Type B pancreatic cell (in vitro differentiated cells): ENCODE data around the gene STXBP6. TPM values are rescaled to one million over a fixed set of nuclear protein-coding genes. Genes with fewer than 3 reads are reported as not detected.

ENCODE experiments used
- DNase-seq: peaks from one replicate; pipeline ENCODE4 v3.0.0; 2021; ENCODE audit warnings: mixed read lengths; ENCODE audit not compliant: unreplicated experiment; ENCODE audit errors: extremely low spot score
- H3K27ac Mint-ChIP-seq: 2 replicates; pipeline ENCODE4 v1.8.0; 2021; ENCODE audit warnings: mild to moderate bottlenecking, mixed read lengths
- H3K27me3 Mint-ChIP-seq: 2 replicates; pipeline ENCODE4 v1.8.0; 2021; ENCODE audit warnings: mixed read lengths
- H3K36me3 Mint-ChIP-seq: 2 replicates; pipeline ENCODE4 v1.8.0; 2021; ENCODE audit warnings: mixed read lengths
- H3K4me1 Mint-ChIP-seq: one replicate; pipeline ENCODE4 v1.8.0; 2021; ENCODE audit warnings: mixed read lengths; ENCODE audit not compliant: unreplicated experiment
- H3K4me3 Mint-ChIP-seq: 2 replicates; pipeline ENCODE4 v1.8.0; 2021; ENCODE audit warnings: mild to moderate bottlenecking, mixed read lengths
- H3K9me3 Mint-ChIP-seq: 2 replicates; pipeline ENCODE4 v1.8.0; 2021; ENCODE audit warnings: mixed read lengths
- total RNA-seq: library from RNA; stranded (reverse); gene quantifications from 2 replicates; pipeline ENCODE4 v1.2.1, GENCODE V29; 2021; ENCODE audit warnings: low replicate concordance
- TF ChIP-seq, protein P1 (sequence below): fragments of 200-600 bp; sonication (generic); conservative IDR thresholded peaks from 2 replicates; pipeline ENCODE4 v1.5.0; 2021; ENCODE audit warnings: antibody characterized with exemption, mild to moderate bottlenecking

The STXBP6 gene
- total RNA-seq, 1 donor from 2014 or later = 17.0 TPM

DNA sequence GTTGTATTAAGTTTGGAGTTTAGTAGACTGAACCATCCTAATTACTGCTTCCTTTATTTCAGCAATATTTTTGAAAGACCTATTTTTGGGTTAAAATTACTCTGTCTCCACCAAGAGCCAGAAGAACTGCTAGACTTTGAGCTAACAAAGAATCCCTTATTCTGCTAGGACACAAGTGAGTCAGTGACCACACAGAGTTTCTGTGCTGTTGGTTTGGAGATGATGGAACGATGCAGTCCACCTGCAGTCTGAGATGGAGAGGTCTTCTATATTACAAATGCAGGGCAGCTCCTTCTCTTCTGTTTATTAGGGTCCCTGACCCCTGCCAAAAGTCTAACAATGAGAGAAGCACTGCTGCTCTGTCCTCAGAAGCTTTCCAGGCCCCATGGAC is 6.7 kb upstream of the STXBP6 start:
- Mint-ChIP-seq H3K27ac (peak overlapping the region; percentile 67), H3K4me3 (no peak overlapping the region), H3K4me1 (peaks cover 5% of the 10 kb centered on the region), H3K9me3 (no peaks in the 10 kb centered on the region), H3K27me3 (peaks cover 24% of the 10 kb centered on the region), H3K36me3 (no peaks in the 10 kb centered on the region)
- no peak for DNase-seq
- TF ChIP-seq, protein P1, sequence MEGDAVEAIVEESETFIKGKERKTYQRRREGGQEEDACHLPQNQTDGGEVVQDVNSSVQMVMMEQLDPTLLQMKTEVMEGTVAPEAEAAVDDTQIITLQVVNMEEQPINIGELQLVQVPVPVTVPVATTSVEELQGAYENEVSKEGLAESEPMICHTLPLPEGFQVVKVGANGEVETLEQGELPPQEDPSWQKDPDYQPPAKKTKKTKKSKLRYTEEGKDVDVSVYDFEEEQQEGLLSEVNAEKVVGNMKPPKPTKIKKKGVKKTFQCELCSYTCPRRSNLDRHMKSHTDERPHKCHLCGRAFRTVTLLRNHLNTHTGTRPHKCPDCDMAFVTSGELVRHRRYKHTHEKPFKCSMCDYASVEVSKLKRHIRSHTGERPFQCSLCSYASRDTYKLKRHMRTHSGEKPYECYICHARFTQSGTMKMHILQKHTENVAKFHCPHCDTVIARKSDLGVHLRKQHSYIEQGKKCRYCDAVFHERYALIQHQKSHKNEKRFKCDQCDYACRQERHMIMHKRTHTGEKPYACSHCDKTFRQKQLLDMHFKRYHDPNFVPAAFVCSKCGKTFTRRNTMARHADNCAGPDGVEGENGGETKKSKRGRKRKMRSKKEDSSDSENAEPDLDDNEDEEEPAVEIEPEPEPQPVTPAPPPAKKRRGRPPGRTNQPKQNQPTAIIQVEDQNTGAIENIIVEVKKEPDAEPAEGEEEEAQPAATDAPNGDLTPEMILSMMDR = no peak

GRCh38 chr14:25055992-25056687 is 6.2 kb upstream of the STXBP6 start:
- peaks cover 5% of the 10 kb centered on the region for H3K4me1 Mint-ChIP-seq
- H3K9me3 Mint-ChIP-seq = no peaks in the 10 kb centered on the region
- TF ChIP-seq, protein P1 = no peak
- peak overlapping the region; percentile 67 for H3K27ac Mint-ChIP-seq
- H3K4me3 Mint-ChIP-seq = no peak overlapping the region
- peaks cover 28% of the 10 kb centered on the region for H3K27me3 Mint-ChIP-seq
- no peaks in the 10 kb centered on the region for H3K36me3 Mint-ChIP-seq
- DNase-seq = no peak

GRCh38 chr14:25055005-25055404 is 5.1 kb upstream of the STXBP6 start:
- Mint-ChIP-seq H3K36me3 (no peaks in the 10 kb centered on the region), H3K4me3 (no peak overlapping the region), H3K9me3 (no peaks in the 10 kb centered on the region), H3K4me1 (peaks cover 5% of the 10 kb centered on the region), H3K27me3 (peaks cover 36% of the 10 kb centered on the region), H3K27ac (no peak overlapping the region)
- no peak for DNase-seq
- TF ChIP-seq, protein P1 = no peak

DNA sequence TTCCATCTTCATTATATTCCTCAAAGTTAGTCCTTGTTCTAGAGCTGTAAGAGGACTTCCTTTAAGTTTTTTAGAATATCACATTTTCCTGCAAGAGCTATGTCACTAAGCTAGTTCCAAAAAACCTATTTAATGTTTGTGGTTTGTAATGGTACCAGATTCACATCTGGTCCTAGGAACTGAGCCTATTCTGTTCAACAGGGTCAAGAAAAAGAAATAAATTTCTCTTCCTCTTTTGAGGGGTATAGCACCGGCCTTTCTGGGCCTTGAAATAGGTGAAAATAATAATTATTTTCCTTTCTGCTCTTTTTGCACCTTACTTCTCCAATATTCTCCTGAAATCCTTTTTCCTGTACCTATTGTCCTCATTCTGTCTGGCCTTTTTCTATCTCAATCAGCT is 3.6 kb upstream of the STXBP6 start:
- Mint-ChIP-seq H3K27ac (no peak overlapping the region), H3K27me3 (peaks cover 37% of the 10 kb centered on the region), H3K36me3 (no peaks in the 10 kb centered on the region), H3K9me3 (no peaks in the 10 kb centered on the region), H3K4me1 (peaks cover 5% of the 10 kb centered on the region), H3K4me3 (peak overlapping the region; percentile 4)
- DNase-seq = no peak
- TF ChIP-seq, protein P1 = no peak

DNA sequence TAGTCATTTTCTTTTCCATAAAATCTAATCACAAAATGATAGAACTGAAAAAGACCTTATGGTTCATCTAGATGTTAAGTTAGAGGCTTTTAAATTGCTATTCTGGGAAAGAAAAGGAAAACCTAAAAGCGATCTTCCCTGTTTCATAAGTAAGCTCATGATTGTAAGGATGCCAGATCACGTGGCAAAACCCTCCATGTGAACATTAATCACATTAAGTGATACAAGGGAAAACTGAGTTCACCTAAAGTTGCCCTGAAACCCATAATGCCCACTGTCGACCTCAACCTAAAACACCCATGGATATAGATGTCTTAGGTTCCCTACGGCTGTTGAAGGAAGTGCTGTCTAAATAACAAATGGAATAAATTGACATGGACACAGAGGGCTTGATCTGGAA is 3.0 kb upstream of the STXBP6 start:
- TF ChIP-seq, protein P1 = no peak
- Mint-ChIP-seq H3K27ac (no peak overlapping the region), H3K4me3 (no peak overlapping the region), H3K9me3 (no peaks in the 10 kb centered on the region), H3K36me3 (no peaks in the 10 kb centered on the region), H3K4me1 (peaks cover 5% of the 10 kb centered on the region), H3K27me3 (peaks cover 43% of the 10 kb centered on the region)
- DNase-seq = no peak

DNA sequence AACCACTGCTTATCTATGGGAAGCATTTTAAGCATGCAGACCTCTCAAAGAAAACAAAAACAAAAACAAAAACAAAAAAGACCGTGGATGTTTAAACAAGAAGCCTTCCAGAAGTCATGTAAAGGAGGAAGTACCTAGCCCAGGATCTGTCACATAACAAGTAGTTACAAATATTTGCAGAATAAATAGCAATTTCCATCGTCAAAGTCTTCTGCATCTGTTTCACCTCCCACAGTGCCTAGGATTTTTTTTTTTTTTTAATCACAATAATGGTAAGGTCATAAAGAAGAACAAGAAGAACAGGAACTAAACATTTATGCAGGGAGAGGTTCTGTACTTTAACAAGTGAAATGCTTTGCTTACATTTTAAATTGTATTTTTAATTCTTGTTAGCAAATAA is 2.4 kb upstream of the STXBP6 start:
- Mint-ChIP-seq H3K27me3 (peaks cover 46% of the 10 kb centered on the region), H3K27ac (peak overlapping the region; percentile 73), H3K36me3 (no peaks in the 10 kb centered on the region), H3K4me1 (peaks cover 5% of the 10 kb centered on the region), H3K4me3 (peak overlapping the region; percentile 71), H3K9me3 (no peaks in the 10 kb centered on the region)
- DNase-seq = no peak
- TF ChIP-seq, protein P1 = no peak
